HCT116 (cell line): ENCODE results near the gene RPS2.

Experiments used
- POLR2AphosphoS5 ChIP-seq: IDR thresholded peaks from 2 replicates; pipeline ENCODE4 v1.6.1; 2011; ENCODE audit warnings: mild to moderate bottlenecking, low read depth, low read length, moderate library complexity
- TCF7L2 ChIP-seq: IDR thresholded peaks from 2 replicates; pipeline ENCODE4 v1.7.0; 2011; ENCODE audit warnings: borderline replicate concordance, inconsistent platforms; ENCODE audit not compliant: insufficient read depth, insufficient read length; ENCODE audit errors: extremely low read depth

- TF ChIP-seq POLR2AphosphoS5 (peak; percentile 48; the same call in 1 of the 2 replicates), TCF7L2 (peak; percentile 25)
Measured at GRCh38 chr16:1990351-1991134, 25.9 kb upstream of the RPS2 start.
